ENCODE data around the gene ARHGAP25. TPM values are rescaled to one million over a fixed set of nuclear protein-coding genes. Genes with fewer than 3 reads are reported as not detected.

Gene ARHGAP25
- total RNA-seq, 6 experiments from 2014 or later = not detected

DNA sequence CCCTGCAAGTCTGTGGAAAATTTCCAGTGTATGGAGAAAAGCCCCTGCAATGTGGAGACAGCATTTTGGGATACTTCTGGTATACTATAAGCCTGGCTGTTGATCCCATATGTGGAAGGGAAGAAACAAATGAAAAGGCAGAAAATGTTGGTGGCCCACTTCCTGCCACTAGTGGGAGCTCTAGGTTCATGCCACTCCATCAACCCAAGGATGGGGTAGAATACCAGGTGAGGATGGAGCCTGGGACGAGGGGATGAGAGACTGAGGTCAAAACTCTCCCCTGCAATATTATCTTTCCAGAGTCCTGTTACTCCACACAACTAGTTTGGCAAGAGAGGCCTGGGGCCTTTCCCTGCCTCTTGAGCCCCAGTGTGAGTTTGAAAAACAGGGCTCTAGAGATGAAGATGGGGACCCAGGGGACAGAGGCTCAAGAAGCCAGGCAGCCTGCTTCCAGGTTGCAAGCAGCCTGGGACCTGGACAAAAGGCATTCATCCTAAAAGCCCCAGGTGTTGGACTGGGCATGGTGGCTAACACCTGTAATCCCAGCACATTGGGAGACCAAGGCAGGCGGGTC lies 104.7 kb downstream of the ARHGAP25 start:
- Mint-ChIP-seq H3K4me3 (no peak overlapping the region), H3K27me3 (ENCODE audit: insufficient read depth) (peaks cover 1% of the 10 kb centered on the region; the same call in 1 of the 2 replicates), H3K9me3 (no peaks in the 10 kb centered on the region), H3K36me3 (ENCODE audit: low read depth) (no peaks in the 10 kb centered on the region), H3K4me1 (ENCODE audit: low read depth) (peaks cover 10% of the 10 kb centered on the region; the same call in 1 of the 2 replicates), H3K27ac (no peak overlapping the region)
- TF ChIP-seq, protein P1, sequence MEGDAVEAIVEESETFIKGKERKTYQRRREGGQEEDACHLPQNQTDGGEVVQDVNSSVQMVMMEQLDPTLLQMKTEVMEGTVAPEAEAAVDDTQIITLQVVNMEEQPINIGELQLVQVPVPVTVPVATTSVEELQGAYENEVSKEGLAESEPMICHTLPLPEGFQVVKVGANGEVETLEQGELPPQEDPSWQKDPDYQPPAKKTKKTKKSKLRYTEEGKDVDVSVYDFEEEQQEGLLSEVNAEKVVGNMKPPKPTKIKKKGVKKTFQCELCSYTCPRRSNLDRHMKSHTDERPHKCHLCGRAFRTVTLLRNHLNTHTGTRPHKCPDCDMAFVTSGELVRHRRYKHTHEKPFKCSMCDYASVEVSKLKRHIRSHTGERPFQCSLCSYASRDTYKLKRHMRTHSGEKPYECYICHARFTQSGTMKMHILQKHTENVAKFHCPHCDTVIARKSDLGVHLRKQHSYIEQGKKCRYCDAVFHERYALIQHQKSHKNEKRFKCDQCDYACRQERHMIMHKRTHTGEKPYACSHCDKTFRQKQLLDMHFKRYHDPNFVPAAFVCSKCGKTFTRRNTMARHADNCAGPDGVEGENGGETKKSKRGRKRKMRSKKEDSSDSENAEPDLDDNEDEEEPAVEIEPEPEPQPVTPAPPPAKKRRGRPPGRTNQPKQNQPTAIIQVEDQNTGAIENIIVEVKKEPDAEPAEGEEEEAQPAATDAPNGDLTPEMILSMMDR (IDR thresholded peaks at IDR 0.05) = peak; percentile 82
- DNase-seq = no peak

GRCh38 chr2:68845043-68845442 lies 110.4 kb downstream of the ARHGAP25 start:
- Mint-ChIP-seq H3K27me3 (ENCODE audit: insufficient read depth) (peaks cover 29% of the 10 kb centered on the region), H3K9me3 (no peaks in the 10 kb centered on the region), H3K36me3 (ENCODE audit: low read depth) (no peaks in the 10 kb centered on the region), H3K4me3 (no peak overlapping the region), H3K4me1 (ENCODE audit: low read depth) (peaks cover 6% of the 10 kb centered on the region; the same call in 1 of the 2 replicates), H3K27ac (no peak overlapping the region)
- TF ChIP-seq, protein P1 (IDR thresholded peaks at IDR 0.05) = no peak
- no peak for DNase-seq

DNA sequence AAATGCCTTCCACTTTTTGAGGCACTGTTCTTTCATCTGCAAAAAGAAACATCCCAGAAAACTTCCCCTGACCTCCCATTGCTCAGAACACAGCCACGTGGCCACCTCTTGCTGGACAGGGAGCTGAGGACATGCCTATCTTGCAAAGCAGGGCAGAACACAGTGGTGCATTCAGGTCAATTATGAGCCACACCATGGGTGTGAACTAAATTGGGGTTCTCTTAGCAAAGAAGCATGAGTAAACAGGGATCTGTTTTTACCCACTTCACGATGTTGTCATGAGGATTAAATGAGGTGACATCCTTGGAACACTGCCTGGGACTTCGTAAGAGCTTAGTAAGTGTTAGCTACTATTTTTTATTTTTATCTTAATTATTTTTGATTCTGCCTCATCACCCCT lies 111.5 kb downstream of the ARHGAP25 start:
- DNase-seq = no peak
- no peaks in the 10 kb centered on the region for H3K36me3 Mint-ChIP-seq (ENCODE audit: low read depth)
- H3K4me1 Mint-ChIP-seq (ENCODE audit: low read depth) = peaks cover 6% of the 10 kb centered on the region; the same call in 1 of the 2 replicates
- peaks cover 36% of the 10 kb centered on the region for H3K27me3 Mint-ChIP-seq (ENCODE audit: insufficient read depth)
- H3K4me3 Mint-ChIP-seq = no peak overlapping the region
- no peaks in the 10 kb centered on the region for H3K9me3 Mint-ChIP-seq
- no peak overlapping the region for H3K27ac Mint-ChIP-seq
- TF ChIP-seq, protein P1 (IDR thresholded peaks at IDR 0.05) = no peak

DNA sequence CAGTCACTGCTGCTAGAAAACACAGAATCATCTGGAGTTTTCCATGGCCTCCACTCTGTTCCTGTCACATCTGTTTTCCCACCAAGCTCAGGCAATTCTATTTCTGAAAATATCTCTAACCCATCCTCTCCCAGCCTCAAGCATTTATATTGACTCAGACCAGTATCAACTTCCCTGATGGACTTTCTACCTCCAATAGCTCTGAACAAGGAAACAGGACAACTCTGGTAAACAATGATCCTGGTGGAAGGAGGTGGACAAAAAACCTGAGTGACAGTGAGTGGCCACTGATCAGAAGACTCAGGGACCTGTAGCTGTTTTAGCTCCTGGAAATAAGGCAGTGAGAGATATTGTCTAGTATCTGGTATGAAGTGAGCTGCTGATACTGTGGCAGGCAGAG lies 113.1 kb downstream of the ARHGAP25 start:
- H3K27ac Mint-ChIP-seq = no peak overlapping the region
- H3K4me1 Mint-ChIP-seq (ENCODE audit: low read depth) = peaks cover 6% of the 10 kb centered on the region; the same call in 1 of the 2 replicates
- H3K9me3 Mint-ChIP-seq = no peaks in the 10 kb centered on the region
- DNase-seq = no peak
- no peaks in the 10 kb centered on the region for H3K36me3 Mint-ChIP-seq (ENCODE audit: low read depth)
- peaks cover 36% of the 10 kb centered on the region for H3K27me3 Mint-ChIP-seq (ENCODE audit: insufficient read depth)
- no peak overlapping the region for H3K4me3 Mint-ChIP-seq
- TF ChIP-seq, protein P1 (IDR thresholded peaks at IDR 0.05) = no peak

- TF ChIP-seq, protein P1 (IDR thresholded peaks at IDR 0.05) = no peak
- Mint-ChIP-seq H3K27ac (no peak overlapping the region), H3K27me3 (ENCODE audit: insufficient read depth) (peaks cover 32% of the 10 kb centered on the region), H3K4me3 (no peak overlapping the region), H3K9me3 (no peaks in the 10 kb centered on the region), H3K4me1 (ENCODE audit: low read depth) (peaks cover 6% of the 10 kb centered on the region; the same call in 1 of the 2 replicates), H3K36me3 (ENCODE audit: low read depth) (no peaks in the 10 kb centered on the region)
- no peak for DNase-seq
Observed at GRCh38 chr2:68849579-68850030, 115.0 kb downstream of the ARHGAP25 start.

All from HFFc6 (cell line).